HepG2 (cell line): ENCODE measurements around the gene MAPK8. TPM values are rescaled to one million over a fixed set of nuclear protein-coding genes. Genes with fewer than 3 reads are reported as not detected.

Experiments
- ATAC-seq: fragments of 200-7000 bp; cut with Tn5 transposase; 3 replicates; pipeline ENCODE4 v1.9.1; 2020; ENCODE audit warnings: mild to moderate bottlenecking, moderate library complexity
- BruUV-seq: library from RNA; stranded (reverse); fragments of 400-500 nt; replicated peaks from 2 replicates; lab custom pipeline; 2021; lab: Mats Ljungman, UMichigan
- CTCF ChIA-PET: fragments of 300-600 bp; formaldehyde crosslinking; extraction: SDS; loops from one replicate; lab custom pipeline; 2021; ENCODE audit warnings: low total read pairs, inconsistent platforms, low intra/inter-chr PET ratio; lab: Yijun Ruan, JAX
- POLR2A ChIA-PET: fragments of 350-600 bp; sonication (Branson Sonifier 250); formaldehyde crosslinking; loops from one replicate; lab custom pipeline; 2020; ENCODE audit warnings: antibody characterized with exemption, inconsistent platforms; lab: Yijun Ruan, JAX
- DNase-seq: peaks from one replicate; pipeline ENCODE4 v3.0.0-alpha.2; 2015; ENCODE audit warnings: low spot score
- FAIRE-seq: peaks from 3 replicates; lab custom pipeline; 2011; peaks lifted over from hg19 to GRCh38; lab: Jason Lieb, UNC
- H2AFZ ChIP-seq: one replicate; pipeline ENCODE4 v1.6.1; 2011; ENCODE audit warnings: low read length, inconsistent platforms
- H3K27ac ChIP-seq: fragments of 300-600 bp; 3 replicates; pipeline ENCODE4 v1.8.0; 2011; ENCODE audit warnings: mixed run types, mild to moderate bottlenecking, mixed read lengths, low read length, inconsistent platforms; ENCODE audit not compliant: insufficient read depth; ENCODE audit errors: extremely low read length
- H3K27me3 ChIP-seq, 2 experiments: fragments of 200-600 bp in 1 of 2; 2 replicates in 1 of 2; 3 replicates in 1 of 2; pipeline versions ENCODE4 v1.6.0 to v1.8.0; 2011; ENCODE audit warnings: low read length in 2 of 2, mild to moderate bottlenecking in 2 of 2, moderate library complexity in 2 of 2, inconsistent platforms in 1 of 2; ENCODE audit not compliant: insufficient read depth in 2 of 2, control insufficient read depth in 1 of 2
- H3K36me3 ChIP-seq, 2 experiments: fragments of 200-600 bp in 1 of 2; replicated peaks in 1 of 2; 2 replicates in 1 of 2; 3 replicates in 1 of 2; pipeline versions ENCODE4 v1.5.1 to v1.8.0; 2011; ENCODE audit warnings: low read length in 2 of 2, inconsistent platforms in 1 of 2; ENCODE audit not compliant: insufficient read depth in 2 of 2, control insufficient read depth in 1 of 2
- H3K4me1 ChIP-seq: 2 replicates; pipeline ENCODE4 v1.5.1; 2012; ENCODE audit warnings: low read length, inconsistent platforms; ENCODE audit not compliant: insufficient read depth
- H3K4me2 ChIP-seq: 2 replicates; pipeline ENCODE4 v1.6.0; 2011; ENCODE audit warnings: low read depth, low read length, inconsistent platforms
- H3K4me3 ChIP-seq, 3 experiments: fragments of 200-600 bp in 1 of 3; sonication (generic), shearing (Covaris generic) in 1 of 3; replicated peaks in 1 of 3; 2 replicates each; pipeline ENCODE4 v1.5.1; 2011 to 2016; ENCODE audit warnings: low read length in 3 of 3, inconsistent platforms in 2 of 3, low read depth in 2 of 3, mild to moderate bottlenecking in 2 of 3, control low read depth in 1 of 3, mixed read lengths in 1 of 3; ENCODE audit not compliant: insufficient read depth in 1 of 3
- H3K79me2 ChIP-seq: one replicate; pipeline ENCODE4 v1.6.1; 2011; ENCODE audit warnings: low read length, inconsistent platforms; ENCODE audit not compliant: insufficient read depth
- H3K9ac ChIP-seq: 2 replicates; pipeline ENCODE4 v1.6.0; 2011; ENCODE audit warnings: mild to moderate bottlenecking, low read depth, low read length, inconsistent platforms; ENCODE audit not compliant: insufficient read depth
- H3K9me3 ChIP-seq: 2 replicates; pipeline ENCODE4 v1.5.1; 2012; ENCODE audit warnings: mild to moderate bottlenecking, low read length
- H4K20me1 ChIP-seq: 2 replicates; pipeline ENCODE4 v1.6.0; 2011; ENCODE audit warnings: inconsistent platforms, mild to moderate bottlenecking, low read length, moderate library complexity; ENCODE audit not compliant: insufficient read depth
- BCL6 ChIP-seq: IDR thresholded peaks from 2 replicates; pipeline ENCODE4 v1.6.1; 2016; ENCODE audit warnings: missing genetic modification reagents, missing compliant biosample characterization
- CEBPG ChIP-seq: IDR thresholded peaks from 2 replicates; pipeline ENCODE4 v1.6.1; 2016
- JUND ChIP-seq: sonication (generic); formaldehyde crosslinking; IDR thresholded peaks from 2 replicates; pipeline ENCODE4 v1.8.0; 2022; ENCODE audit warnings: mild to moderate bottlenecking, missing genetic modification reagents
- KMT2A ChIP-seq: sonication (generic); formaldehyde crosslinking; IDR thresholded peaks from 2 replicates; pipeline ENCODE4 v1.4.0; 2020; ENCODE audit warnings: missing genetic modification reagents
- NR2F1 ChIP-seq, 2 experiments: fragments of 450-650 bp in 1 of 2; formaldehyde crosslinking in 1 of 2; IDR thresholded peaks; 2 replicates each; pipeline versions ENCODE4 v1.5.0 to v1.6.1; 2016 to 2020; ENCODE audit warnings: mild to moderate bottlenecking in 1 of 2, missing compliant biosample characterization in 1 of 2, missing genetic modification reagents in 1 of 2, moderate library complexity in 1 of 2
- SOX13 ChIP-seq, 3 experiments: fragments of 450-650 bp in 1 of 3; sonication (generic) in 1 of 3; formaldehyde crosslinking in 1 of 3; IDR thresholded peaks in 2 of 3; conservative IDR thresholded peaks in 1 of 3; 2 replicates each; pipeline versions ENCODE4 v1.5.0 to v1.6.1; 2016 to 2020; ENCODE audit warnings: antibody characterized with exemption in 1 of 3, mild to moderate bottlenecking in 1 of 3, missing compliant biosample characterization in 1 of 3, missing genetic modification reagents in 1 of 3, moderate library complexity in 1 of 3
- TBX2 ChIP-seq: sonication (generic); formaldehyde crosslinking; IDR thresholded peaks from 2 replicates; pipeline ENCODE4 v1.5.0; 2020; ENCODE audit warnings: missing genetic modification reagents, mild to moderate bottlenecking, borderline replicate concordance
- TRIM24 ChIP-seq: sonication (generic); formaldehyde crosslinking; IDR thresholded peaks from 2 replicates; pipeline ENCODE4 v1.8.0; 2022; ENCODE audit warnings: mild to moderate bottlenecking, missing genetic modification reagents
- ZNF224 ChIP-seq: sonication (generic); formaldehyde crosslinking; IDR thresholded peaks from 2 replicates; pipeline ENCODE4 v1.5.0; 2020; ENCODE audit warnings: mild to moderate bottlenecking, missing genetic modification reagents
- ZNF772 ChIP-seq: sonication (generic); formaldehyde crosslinking; IDR thresholded peaks from 2 replicates; pipeline ENCODE4 v1.5.0; 2020; ENCODE audit warnings: mild to moderate bottlenecking, missing genetic modification reagents
- WGBS: methylation state at CpG from one replicate; pipeline ENCODE4 v1.1.6; 2017; ENCODE audit warnings: low lambda C conversion rate; 5-methylcytosine and 5-hydroxymethylcytosine counted together
- in situ Hi-C: cut with HindIII; loops from 2 replicates; pipeline ENCODE4 v1.10.0; 2017; ENCODE audit warnings: low pct_unique_long_range_greater_than_20kb; ENCODE audit not compliant: extremely low pct_ligation_motif_present
- intact Hi-C: fragments of 100-400 bp; cut with micrococcal nuclease; formaldehyde crosslinking; loops from one replicate; pipeline ENCODE4 v1.10.0; 2022; ENCODE audit not compliant: unreplicated experiment
- polyA plus RNA-seq, 8 experiments: library from polyadenylated mRNA; depleted of rRNA in 3 of 8; stranded (reverse) in 7 of 8; unstranded in 1 of 8; fragments of >200 nt; fragmentation: Illumina TruSeq in 4 of 8; extraction: Trizol in 4 of 8; gene quantifications; 2 replicates each; pipeline versions ENCODE4 v1.2.1 to v1.2.3, GENCODE V29; 2011 to 2016; ENCODE audit warnings: low read depth in 4 of 8, missing spikeins in 1 of 8, mixed read lengths in 1 of 8; ENCODE audit not compliant: insufficient read depth in 1 of 8
- total RNA-seq, 5 experiments: library from RNA; depleted of rRNA; stranded (reverse); fragments of >200 nt; fragmentation: Illumina TruSeq; extraction: Trizol; gene quantifications; 2 replicates each; pipeline ENCODE4 v1.2.3, GENCODE V29; 2016; ENCODE audit warnings: low read depth in 1 of 5
- TF ChIP-seq, protein P1 (sequence below): sonication (generic); formaldehyde crosslinking; IDR thresholded peaks from 2 replicates; pipeline ENCODE4 v1.8.1; 2022; ENCODE audit warnings: low read depth, mild to moderate bottlenecking, missing genetic modification reagents
- TF ChIP-seq, protein P2 (sequence below): sonication (generic); formaldehyde crosslinking; IDR thresholded peaks from 2 replicates; pipeline ENCODE4 v1.9.0; 2022; ENCODE audit warnings: missing genetic modification reagents, mild to moderate bottlenecking, borderline replicate concordance
- TF ChIP-seq, protein P3 (sequence below): sonication (generic); formaldehyde crosslinking; conservative IDR thresholded peaks from 2 replicates; pipeline ENCODE4 v1.8.0; 2022; ENCODE audit warnings: mild to moderate bottlenecking, moderate library complexity, missing genetic modification reagents

Gene MAPK8
- total and polyA plus RNA-seq, 2 of the 13 experiments (the other 11 are each of a cell fraction or from before 2014, with no cell fraction given): 41.6 to 47.3 TPM

DNA sequence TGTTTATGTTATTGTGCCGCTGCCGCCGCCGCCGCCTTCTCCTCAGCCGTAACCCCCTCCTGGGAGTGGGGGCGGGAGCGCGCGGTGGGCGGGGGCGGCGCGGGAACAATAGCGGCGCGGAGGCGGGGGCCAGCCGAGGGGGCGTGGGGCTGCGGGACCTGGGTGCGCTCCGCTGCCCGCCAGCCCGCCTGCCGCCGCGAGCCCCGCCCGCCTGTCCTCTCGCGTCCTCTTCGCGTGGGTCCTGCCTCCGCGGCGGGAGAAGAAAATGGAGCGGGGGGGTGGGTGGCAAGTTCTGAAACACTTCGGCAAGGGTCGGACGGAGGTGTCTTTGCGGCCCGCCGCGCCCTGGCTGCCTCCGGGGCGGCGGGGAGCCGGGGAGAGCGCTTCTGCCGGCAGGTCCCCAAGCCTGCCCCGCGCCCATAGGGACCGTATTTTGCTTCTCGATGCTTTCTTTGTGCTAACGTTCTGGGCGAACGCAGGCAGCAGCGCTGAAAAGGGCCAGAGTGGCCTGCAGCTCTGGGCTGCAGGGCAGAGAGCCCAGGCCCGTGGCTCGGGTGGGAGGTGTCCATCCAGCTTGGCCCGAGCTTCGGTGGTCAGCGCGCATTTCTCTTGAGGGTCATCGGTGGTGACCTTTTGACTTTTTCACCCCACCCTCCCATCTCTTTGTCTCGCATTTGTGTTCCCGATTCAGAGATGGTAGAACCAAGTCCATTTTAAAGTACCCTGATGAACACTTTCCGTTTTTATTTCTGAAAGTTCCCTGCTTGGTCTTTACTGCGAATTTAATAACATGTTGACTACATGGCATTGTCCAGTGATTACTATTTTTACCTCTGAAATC is 613 bp downstream of the MAPK8 start:
- ChIA-PET POLR2A (no interaction called here), CTCF (no interaction called here)
- Histone ChIP-seq H4K20me1 (peaks cover 24% of the 10 kb centered on the region), H3K79me2 (peaks cover 32% of the 10 kb centered on the region), H2AFZ (no peak overlapping the region), H3K4me3 (peak overlapping the region; percentile 82 to 95 (median 83)), H3K9ac (peak overlapping the region; percentile 85), H3K4me2 (peak overlapping the region; percentile 78), H3K36me3 (no peaks in the 10 kb centered on the region), H3K27ac (peak overlapping the region; percentile 87), H3K4me1 (peaks cover 30% of the 10 kb centered on the region), H3K9me3 (no peaks in the 10 kb centered on the region), H3K27me3 (no peaks in the 10 kb centered on the region; a peak in 1 of 5 replicates)
- ATAC-seq (peak; percentile 76), DNase-seq (peak; percentile 21), FAIRE-seq (no peak)
- no TSS peak for BruUV-seq
- intact Hi-C loops (no loop called here), in situ Hi-C loops (no loop called here)
- 0% methylated on average over 5 of the region's 70 CpGs for WGBS
- TF ChIP-seq SOX13 (IDR thresholded peaks at IDR 0.05) (no peak), SOX13 (CRISPR knock-in tag; conservative IDR thresholded peaks at IDR 0.05 in 1 of 2, IDR thresholded peaks at IDR 0.05 in 1 of 2) (0 out of 4 replicates have a peak, but pooled peaks of 1 of the 2 experiments have one; percentile 11), TRIM24 (CRISPR knock-in tag) (no peak), NR2F1 (CRISPR knock-in tag; IDR thresholded peaks at IDR 0.05) (peak in 1 of 2 experiments; percentile 46; a peak in 1 of 4 replicates), TBX2 (CRISPR knock-in tag) (0 out of 2 replicates have a peak, but pooled peaks have one; percentile 5), CEBPG (CRISPR knock-in tag) (no peak), ZNF772 (CRISPR knock-in tag) (no peak), BCL6 (CRISPR knock-in tag) (0 out of 2 replicates have a peak, but pooled peaks have one; percentile 0), ZNF224 (CRISPR knock-in tag) (no peak), JUND (CRISPR knock-in tag) (0 out of 2 replicates have a peak, but pooled peaks have one; percentile 18), KMT2A (CRISPR knock-in tag) (0 out of 2 replicates have a peak, but pooled peaks have one; percentile 10)
- TF ChIP-seq, protein P1, sequence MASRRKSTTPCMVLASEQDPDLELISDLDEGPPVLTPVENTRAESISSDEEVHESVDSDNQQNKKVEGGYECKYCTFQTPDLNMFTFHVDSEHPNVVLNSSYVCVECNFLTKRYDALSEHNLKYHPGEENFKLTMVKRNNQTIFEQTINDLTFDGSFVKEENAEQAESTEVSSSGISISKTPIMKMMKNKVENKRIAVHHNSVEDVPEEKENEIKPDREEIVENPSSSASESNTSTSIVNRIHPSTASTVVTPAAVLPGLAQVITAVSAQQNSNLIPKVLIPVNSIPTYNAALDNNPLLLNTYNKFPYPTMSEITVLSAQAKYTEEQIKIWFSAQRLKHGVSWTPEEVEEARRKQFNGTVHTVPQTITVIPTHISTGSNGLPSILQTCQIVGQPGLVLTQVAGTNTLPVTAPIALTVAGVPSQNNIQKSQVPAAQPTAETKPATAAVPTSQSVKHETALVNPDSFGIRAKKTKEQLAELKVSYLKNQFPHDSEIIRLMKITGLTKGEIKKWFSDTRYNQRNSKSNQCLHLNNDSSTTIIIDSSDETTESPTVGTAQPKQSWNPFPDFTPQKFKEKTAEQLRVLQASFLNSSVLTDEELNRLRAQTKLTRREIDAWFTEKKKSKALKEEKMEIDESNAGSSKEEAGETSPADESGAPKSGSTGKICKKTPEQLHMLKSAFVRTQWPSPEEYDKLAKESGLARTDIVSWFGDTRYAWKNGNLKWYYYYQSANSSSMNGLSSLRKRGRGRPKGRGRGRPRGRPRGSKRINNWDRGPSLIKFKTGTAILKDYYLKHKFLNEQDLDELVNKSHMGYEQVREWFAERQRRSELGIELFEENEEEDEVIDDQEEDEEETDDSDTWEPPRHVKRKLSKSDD (CRISPR knock-in tag): peak; percentile 23; the same call in 1 of the 2 replicates
- TF ChIP-seq, protein P2, sequence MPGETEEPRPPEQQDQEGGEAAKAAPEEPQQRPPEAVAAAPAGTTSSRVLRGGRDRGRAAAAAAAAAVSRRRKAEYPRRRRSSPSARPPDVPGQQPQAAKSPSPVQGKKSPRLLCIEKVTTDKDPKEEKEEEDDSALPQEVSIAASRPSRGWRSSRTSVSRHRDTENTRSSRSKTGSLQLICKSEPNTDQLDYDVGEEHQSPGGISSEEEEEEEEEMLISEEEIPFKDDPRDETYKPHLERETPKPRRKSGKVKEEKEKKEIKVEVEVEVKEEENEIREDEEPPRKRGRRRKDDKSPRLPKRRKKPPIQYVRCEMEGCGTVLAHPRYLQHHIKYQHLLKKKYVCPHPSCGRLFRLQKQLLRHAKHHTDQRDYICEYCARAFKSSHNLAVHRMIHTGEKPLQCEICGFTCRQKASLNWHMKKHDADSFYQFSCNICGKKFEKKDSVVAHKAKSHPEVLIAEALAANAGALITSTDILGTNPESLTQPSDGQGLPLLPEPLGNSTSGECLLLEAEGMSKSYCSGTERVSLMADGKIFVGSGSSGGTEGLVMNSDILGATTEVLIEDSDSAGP: 0 out of 2 replicates have a peak, but pooled peaks have one; percentile 9
- TF ChIP-seq, protein P3, sequence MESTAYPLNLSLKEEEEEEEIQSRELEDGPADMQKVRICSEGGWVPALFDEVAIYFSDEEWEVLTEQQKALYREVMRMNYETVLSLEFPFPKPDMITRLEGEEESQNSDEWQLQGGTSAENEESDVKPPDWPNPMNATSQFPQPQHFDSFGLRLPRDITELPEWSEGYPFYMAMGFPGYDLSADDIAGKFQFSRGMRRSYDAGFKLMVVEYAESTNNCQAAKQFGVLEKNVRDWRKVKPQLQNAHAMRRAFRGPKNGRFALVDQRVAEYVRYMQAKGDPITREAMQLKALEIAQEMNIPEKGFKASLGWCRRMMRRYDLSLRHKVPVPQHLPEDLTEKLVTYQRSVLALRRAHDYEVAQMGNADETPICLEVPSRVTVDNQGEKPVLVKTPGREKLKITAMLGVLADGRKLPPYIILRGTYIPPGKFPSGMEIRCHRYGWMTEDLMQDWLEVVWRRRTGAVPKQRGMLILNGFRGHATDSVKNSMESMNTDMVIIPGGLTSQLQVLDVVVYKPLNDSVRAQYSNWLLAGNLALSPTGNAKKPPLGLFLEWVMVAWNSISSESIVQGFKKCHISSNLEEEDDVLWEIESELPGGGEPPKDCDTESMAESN: 0 out of 2 replicates have a peak, but pooled peaks have one; percentile 14
